HAP-1 (cell line): ENCODE measurements around the gene OVCA2.
A peak's percentile ranks its signal among the peaks of the same experiment; 100 is the strongest.

ENCODE experiments used
- DNase-seq, 2 experiments: peaks; one replicate each; pipeline ENCODE4 v3.0.0-alpha.2; 2016 to 2020; ENCODE audit warnings: low spot score in 2 of 2
- H3K27me3 ChIP-seq: fragments of 250-450 bp; sonication (Bioruptor Pico); 2 replicates; pipeline ENCODE4 v1.5.1; 2020; ENCODE audit warnings: low read depth, mild to moderate bottlenecking, moderate library complexity
- H3K36me3 ChIP-seq: fragments of 250-450 bp; sonication (Bioruptor Pico); replicated peaks from 2 replicates; pipeline ENCODE4 v1.5.1; 2020; ENCODE audit warnings: mild to moderate bottlenecking
- H3K4me1 ChIP-seq: fragments of 250-450 bp; sonication (Bioruptor Pico); 2 replicates; pipeline ENCODE4 v1.5.1; 2020; ENCODE audit warnings: mild to moderate bottlenecking
- H3K4me3 ChIP-seq: fragments of 250-450 bp; sonication (Bioruptor Pico); 2 replicates; pipeline ENCODE4 v1.5.1; 2020; ENCODE audit warnings: mild to moderate bottlenecking, moderate library complexity
- H3K9me3 ChIP-seq: fragments of 250-450 bp; sonication (Bioruptor Pico); 2 replicates; pipeline ENCODE4 v1.5.1; 2020; ENCODE audit warnings: mild to moderate bottlenecking, moderate library complexity
- in situ Hi-C: fragments of 300-500 bp; cut with MboI; formaldehyde crosslinking; loops from 3 replicates; pipeline ENCODE4 v1.14.3; 2020; ENCODE audit warnings: low sequenced_read_pairs, inconsistent platforms, mixed read lengths

OVCA2 gene

DNA sequence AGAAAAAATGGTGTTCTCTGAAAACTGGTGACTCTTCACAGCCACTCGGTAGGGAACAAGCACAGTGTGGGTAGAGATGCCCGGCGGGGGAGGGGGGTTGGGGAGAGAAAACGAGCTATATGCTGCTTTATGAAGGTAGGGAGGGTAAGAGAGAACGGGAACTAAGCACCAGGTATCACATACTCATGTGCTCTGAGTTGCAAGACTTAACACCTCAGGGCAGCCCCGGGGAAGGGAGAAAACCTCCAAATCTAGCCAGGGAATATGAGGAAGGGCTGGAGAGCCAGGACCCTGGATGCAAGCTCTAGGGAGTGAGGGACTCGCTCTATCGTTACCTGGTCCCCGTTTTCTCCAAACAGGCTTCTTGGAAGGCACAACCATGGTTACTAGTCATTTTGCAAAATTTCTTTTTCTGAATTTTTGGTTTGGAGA is 48.4 kb downstream of the OVCA2 start:
- H3K27me3 ChIP-seq = no peaks in the 10 kb centered on the region
- DNase-seq = no peak
- no peaks in the 10 kb centered on the region for H3K36me3 ChIP-seq
- no peak overlapping the region for H3K4me3 ChIP-seq
- in situ Hi-C loops = no loop called here
- no peaks in the 10 kb centered on the region for H3K4me1 ChIP-seq
- no peaks in the 10 kb centered on the region for H3K9me3 ChIP-seq

DNA sequence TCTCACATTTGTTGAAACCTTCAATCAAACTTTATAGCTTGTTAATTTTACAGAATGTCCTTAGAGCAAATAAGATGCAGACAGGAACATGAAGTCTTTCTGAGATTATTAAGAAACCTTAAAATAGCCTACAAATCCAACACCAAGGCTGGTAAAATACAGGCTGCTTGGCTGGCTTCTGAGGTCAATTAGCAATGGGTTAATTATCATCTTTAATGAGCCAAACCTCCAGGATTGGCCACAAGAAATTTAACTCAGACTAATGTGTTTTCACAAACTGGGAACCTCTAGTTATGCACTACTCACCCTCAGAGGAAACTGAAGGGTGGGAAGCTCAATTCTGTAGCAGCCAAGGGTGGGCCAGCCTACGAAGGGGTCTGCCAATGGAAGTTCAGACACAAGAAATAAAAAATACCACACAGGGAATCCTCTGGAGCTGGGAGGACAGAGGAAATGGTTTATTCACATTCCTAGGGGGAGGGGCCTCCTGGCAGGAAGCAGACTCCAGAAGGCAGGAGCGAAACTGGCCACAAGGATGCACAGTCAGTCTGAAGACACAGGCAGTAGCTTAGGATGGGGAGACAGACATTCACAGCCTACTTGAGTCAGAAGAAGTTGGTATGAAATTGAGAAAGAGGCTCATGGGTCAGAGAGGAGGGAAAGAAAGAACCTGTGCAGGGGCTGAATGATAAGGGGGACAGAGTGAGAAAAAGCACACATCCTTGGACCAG is 49.1 kb downstream of the OVCA2 start:
- Histone ChIP-seq H3K4me1 (no peaks in the 10 kb centered on the region), H3K36me3 (no peaks in the 10 kb centered on the region), H3K9me3 (no peaks in the 10 kb centered on the region), H3K27me3 (no peaks in the 10 kb centered on the region), H3K4me3 (no peak overlapping the region)
- in situ Hi-C loops = no loop called here
- DNase-seq = peak in 1 of 2 experiments; percentile 27

DNA sequence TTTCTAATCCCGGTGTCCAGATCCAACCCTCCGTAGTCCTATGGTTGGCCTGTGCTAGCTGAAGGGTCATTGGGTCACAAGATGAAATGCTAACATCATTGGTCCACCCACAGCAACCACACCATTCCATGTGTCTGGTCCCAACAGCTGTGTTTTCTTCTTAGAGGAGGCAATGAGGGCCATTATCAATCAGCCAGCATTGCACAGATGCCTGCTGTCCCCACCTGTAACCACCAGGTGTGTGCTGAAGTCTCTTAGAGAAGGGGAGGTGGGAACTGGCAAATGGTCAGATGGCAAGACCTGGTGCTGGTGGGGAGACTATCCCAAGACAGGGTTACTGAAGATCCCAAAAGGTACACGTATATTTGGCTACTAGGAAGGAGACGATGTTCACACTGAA is 50.4 kb downstream of the OVCA2 start:
- in situ Hi-C loops = no loop called here
- H3K9me3 ChIP-seq = no peaks in the 10 kb centered on the region
- H3K36me3 ChIP-seq = no peaks in the 10 kb centered on the region
- H3K27me3 ChIP-seq = no peaks in the 10 kb centered on the region
- no peak for DNase-seq
- no peak overlapping the region for H3K4me3 ChIP-seq
- no peaks in the 10 kb centered on the region for H3K4me1 ChIP-seq
